Panc1 (cell line): Measurements from ENCODE around the gene CAV1.

Experiments used
- CTCF ChIP-seq: fragments of 450-650 bp; IDR thresholded peaks from 2 replicates; pipeline ENCODE4 v1.5.1; 2017; ENCODE audit warnings: mild to moderate bottlenecking
- POLR2AphosphoS5 ChIP-seq: IDR thresholded peaks from 2 replicates; pipeline ENCODE4 v1.6.1; 2012; ENCODE audit warnings: mild to moderate bottlenecking, low read depth, low read length, moderate library complexity

- no peak for TF ChIP-seq CTCF
- no peak for TF ChIP-seq POLR2AphosphoS5
These were observed 58.1 kb downstream of the CAV1 start for GRCh38 chr7:116582806-116583444.
